ENCODE measurements around the gene SMARCE1.

Gene SMARCE1

GRCh38 chr17:40582328-40582901, 65.2 kb downstream of the SMARCE1 start:
- DNase-seq (ENCODE audit: low read depth) = no peak

- no peak for DNase-seq (ENCODE audit: low read depth)
Observed at GRCh38 chr17:40580140-40580539, 67.5 kb downstream of the SMARCE1 start.

DNA sequence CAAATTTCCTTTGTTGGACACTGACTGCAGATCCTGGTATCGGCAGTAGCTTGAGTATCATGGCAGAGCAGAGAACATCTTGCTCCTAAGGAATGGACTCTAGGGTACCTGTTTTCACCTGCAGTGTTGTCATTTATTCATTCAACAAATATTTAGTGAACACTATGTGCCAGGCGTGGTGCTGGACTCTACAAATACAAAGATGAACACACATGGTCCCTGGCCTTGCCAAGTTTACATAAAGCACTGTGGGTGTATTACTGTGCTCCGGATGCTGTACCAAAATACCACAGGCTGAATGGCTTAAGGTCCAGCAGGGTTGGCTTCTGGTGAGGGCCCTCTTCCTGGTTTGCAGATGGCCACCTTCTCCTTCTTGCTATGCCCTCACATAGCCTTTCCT, 68.1 kb downstream of the SMARCE1 start:
- DNase-seq (ENCODE audit: low read depth) = no peak

DNA sequence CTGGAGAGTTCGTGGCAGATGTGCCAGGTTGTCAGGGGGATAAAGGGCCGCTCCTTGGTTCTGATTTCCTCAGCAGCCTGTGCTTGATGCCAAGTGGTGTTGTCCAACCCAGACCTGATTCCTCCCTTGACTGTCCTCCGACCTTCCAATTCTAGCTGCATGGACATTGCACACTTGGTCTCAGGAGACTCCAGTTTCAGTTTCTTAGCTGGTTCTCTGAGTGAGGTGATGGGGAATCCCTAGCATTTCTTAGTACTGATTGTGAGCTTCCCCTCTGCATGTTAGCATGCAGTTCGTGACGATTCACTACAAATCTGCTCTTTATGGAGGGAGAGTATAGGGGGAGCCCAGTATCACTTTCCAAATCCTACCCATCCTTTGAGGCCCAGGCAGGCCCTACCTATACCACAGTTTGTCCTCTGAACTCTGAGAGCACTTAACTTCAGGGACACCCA, 70.0 kb downstream of the SMARCE1 start:
- DNase-seq (ENCODE audit: low read depth) = no peak

GRCh38 chr17:40576113-40576740, 71.4 kb downstream of the SMARCE1 start:
- DNase-seq (ENCODE audit: low read depth) = no peak
